Type B pancreatic cell (in vitro differentiated cells): ENCODE data around the gene SCAF8. TPM values are rescaled to one million over a fixed set of nuclear protein-coding genes. Genes with fewer than 3 reads are reported as not detected.
"Not testable (repeated sequence)": the region's sequence is repeated elsewhere in the genome, so short reads cannot be mapped to it uniquely, and the experiment has no call there.

Experiments
- DNase-seq: peaks from one replicate; pipeline ENCODE4 v3.0.0; 2021; ENCODE audit warnings: mixed read lengths; ENCODE audit not compliant: unreplicated experiment; ENCODE audit errors: extremely low spot score
- H3K27ac Mint-ChIP-seq: 2 replicates; pipeline ENCODE4 v1.8.0; 2021; ENCODE audit warnings: mild to moderate bottlenecking, mixed read lengths
- H3K27me3 Mint-ChIP-seq: 2 replicates; pipeline ENCODE4 v1.8.0; 2021; ENCODE audit warnings: mixed read lengths
- H3K36me3 Mint-ChIP-seq: 2 replicates; pipeline ENCODE4 v1.8.0; 2021; ENCODE audit warnings: mixed read lengths
- H3K4me1 Mint-ChIP-seq: one replicate; pipeline ENCODE4 v1.8.0; 2021; ENCODE audit warnings: mixed read lengths; ENCODE audit not compliant: unreplicated experiment
- H3K4me3 Mint-ChIP-seq: 2 replicates; pipeline ENCODE4 v1.8.0; 2021; ENCODE audit warnings: mild to moderate bottlenecking, mixed read lengths
- H3K9me3 Mint-ChIP-seq: 2 replicates; pipeline ENCODE4 v1.8.0; 2021; ENCODE audit warnings: mixed read lengths
- CTCF ChIP-seq: fragments of 200-600 bp; sonication (generic); conservative IDR thresholded peaks from 2 replicates; pipeline ENCODE4 v1.5.0; 2021; ENCODE audit warnings: antibody characterized with exemption, mild to moderate bottlenecking
- total RNA-seq: library from RNA; stranded (reverse); gene quantifications from 2 replicates; pipeline ENCODE4 v1.2.1, GENCODE V29; 2021; ENCODE audit warnings: low replicate concordance

The SCAF8 gene
- total RNA-seq, 1 donor from 2014 or later = 58.7 TPM

GRCh38 chr6:154800338-154800737 is 67.1 kb downstream of the SCAF8 start:
- Mint-ChIP-seq H3K36me3 (peaks cover 22% of the 10 kb centered on the region), H3K27me3 (no peaks in the 10 kb centered on the region), H3K4me1 (no peaks in the 10 kb centered on the region), H3K9me3 (no peaks in the 10 kb centered on the region), H3K27ac (peak overlapping the region; percentile 19), H3K4me3 (no peak overlapping the region)
- TF ChIP-seq CTCF = no peak
- no peak for DNase-seq

- H3K4me1 Mint-ChIP-seq = no peaks in the 10 kb centered on the region
- H3K36me3 Mint-ChIP-seq = peaks cover 13% of the 10 kb centered on the region
- no peak overlapping the region for H3K27ac Mint-ChIP-seq
- no peak overlapping the region for H3K4me3 Mint-ChIP-seq
- TF ChIP-seq CTCF = peak; percentile 72
- no peaks in the 10 kb centered on the region for H3K9me3 Mint-ChIP-seq
- H3K27me3 Mint-ChIP-seq = no peaks in the 10 kb centered on the region
- no peak for DNase-seq
Observed at GRCh38 chr6:154805288-154805911, 72.2 kb downstream of the SCAF8 start.

GRCh38 chr6:154806804-154807203 is 73.6 kb downstream of the SCAF8 start:
- H3K27me3 Mint-ChIP-seq = no peaks in the 10 kb centered on the region
- DNase-seq = no peak
- no peak for TF ChIP-seq CTCF
- H3K9me3 Mint-ChIP-seq = no peaks in the 10 kb centered on the region
- H3K27ac Mint-ChIP-seq = no peak overlapping the region
- peaks cover 23% of the 10 kb centered on the region for H3K36me3 Mint-ChIP-seq
- H3K4me3 Mint-ChIP-seq = no peak overlapping the region
- no peaks in the 10 kb centered on the region for H3K4me1 Mint-ChIP-seq

GRCh38 chr6:154811663-154812062 is 78.4 kb downstream of the SCAF8 start:
- not testable (repeated sequence) for H3K4me1 Mint-ChIP-seq, DNase-seq, H3K27me3 Mint-ChIP-seq, H3K9me3 Mint-ChIP-seq, H3K27ac Mint-ChIP-seq, H3K4me3 Mint-ChIP-seq
- peaks cover 44% of the 10 kb centered on the region for H3K36me3 Mint-ChIP-seq

GRCh38 chr6:154814063-154814462 is 80.8 kb downstream of the SCAF8 start:
- Mint-ChIP-seq H3K27ac (no peak overlapping the region), H3K9me3 (no peaks in the 10 kb centered on the region), H3K4me3 (no peak overlapping the region), H3K4me1 (no peaks in the 10 kb centered on the region), H3K36me3 (peaks cover 54% of the 10 kb centered on the region), H3K27me3 (no peaks in the 10 kb centered on the region)
- DNase-seq = no peak
- no peak for TF ChIP-seq CTCF

GRCh38 chr6:154815938-154816820 is 83.0 kb downstream of the SCAF8 start:
- no peaks in the 10 kb centered on the region for H3K4me1 Mint-ChIP-seq
- DNase-seq = no peak
- no peaks in the 10 kb centered on the region for H3K9me3 Mint-ChIP-seq
- H3K4me3 Mint-ChIP-seq = no peak overlapping the region
- no peak for TF ChIP-seq CTCF
- H3K27ac Mint-ChIP-seq = no peak overlapping the region
- H3K36me3 Mint-ChIP-seq = peaks cover 49% of the 10 kb centered on the region
- no peaks in the 10 kb centered on the region for H3K27me3 Mint-ChIP-seq
